ENCODE data around the gene CHM.

DNA sequence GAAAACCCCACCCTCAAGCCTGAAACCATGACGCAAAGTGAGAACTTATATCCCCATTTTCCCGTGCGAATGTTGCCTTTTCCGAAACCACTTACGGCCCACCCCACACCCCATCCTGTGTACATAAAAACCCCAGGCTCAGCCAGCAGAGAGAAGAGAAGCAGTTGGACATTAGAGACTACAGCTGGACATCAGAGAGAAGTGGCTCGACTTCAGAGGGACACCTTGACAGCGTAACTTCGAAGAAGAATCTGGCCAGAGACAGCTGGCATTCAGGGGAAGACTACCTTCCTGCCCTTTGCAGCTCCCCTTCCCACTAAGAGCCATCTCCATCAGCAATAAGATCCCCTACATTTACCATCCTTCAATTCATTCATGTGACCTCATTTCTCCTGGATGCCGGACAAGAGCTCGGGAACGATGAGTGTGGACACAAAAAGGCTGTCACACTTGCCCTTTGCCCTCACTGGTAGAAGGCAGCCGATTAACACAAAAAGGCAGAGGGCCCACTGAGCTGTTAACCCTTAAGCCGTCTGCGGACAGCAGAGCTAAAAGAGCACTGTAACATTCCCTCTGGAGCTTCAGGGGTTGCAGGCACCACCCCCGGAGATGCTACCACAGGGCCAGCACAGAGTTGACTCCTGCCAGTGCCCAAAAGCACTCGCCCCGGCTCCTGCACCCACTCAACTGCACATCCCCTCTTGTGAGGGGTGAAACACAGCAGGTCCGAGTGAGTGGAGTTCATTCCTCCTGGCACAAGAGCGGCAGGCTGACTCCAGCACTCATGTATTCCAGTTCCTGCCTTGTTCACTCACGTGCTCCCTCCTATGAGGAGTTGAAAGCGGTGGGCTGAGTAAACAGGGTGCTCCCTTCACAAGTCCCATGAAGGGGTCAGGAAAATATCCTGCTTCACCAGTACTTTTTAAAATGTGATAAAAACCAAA, 7.5 kb downstream of the CHM start:
- TF ChIP-seq, protein P1, sequence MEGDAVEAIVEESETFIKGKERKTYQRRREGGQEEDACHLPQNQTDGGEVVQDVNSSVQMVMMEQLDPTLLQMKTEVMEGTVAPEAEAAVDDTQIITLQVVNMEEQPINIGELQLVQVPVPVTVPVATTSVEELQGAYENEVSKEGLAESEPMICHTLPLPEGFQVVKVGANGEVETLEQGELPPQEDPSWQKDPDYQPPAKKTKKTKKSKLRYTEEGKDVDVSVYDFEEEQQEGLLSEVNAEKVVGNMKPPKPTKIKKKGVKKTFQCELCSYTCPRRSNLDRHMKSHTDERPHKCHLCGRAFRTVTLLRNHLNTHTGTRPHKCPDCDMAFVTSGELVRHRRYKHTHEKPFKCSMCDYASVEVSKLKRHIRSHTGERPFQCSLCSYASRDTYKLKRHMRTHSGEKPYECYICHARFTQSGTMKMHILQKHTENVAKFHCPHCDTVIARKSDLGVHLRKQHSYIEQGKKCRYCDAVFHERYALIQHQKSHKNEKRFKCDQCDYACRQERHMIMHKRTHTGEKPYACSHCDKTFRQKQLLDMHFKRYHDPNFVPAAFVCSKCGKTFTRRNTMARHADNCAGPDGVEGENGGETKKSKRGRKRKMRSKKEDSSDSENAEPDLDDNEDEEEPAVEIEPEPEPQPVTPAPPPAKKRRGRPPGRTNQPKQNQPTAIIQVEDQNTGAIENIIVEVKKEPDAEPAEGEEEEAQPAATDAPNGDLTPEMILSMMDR (IDR thresholded peaks at IDR 0.05) = no peak
- no peak for TF ChIP-seq POLR2A (IDR thresholded peaks at IDR 0.05)
- no peak for TF ChIP-seq POLR2AphosphoS5 (IDR thresholded peaks at IDR 0.05)
